DMS79 treated with DMSO at 0.1 percent for 48 hours (cell line): Measurements from ENCODE around the gene EP300.
A peak's percentile ranks its signal among the peaks of the same experiment; 100 is the strongest.
"Not testable (repeated sequence)": the region's sequence is repeated elsewhere in the genome, so short reads cannot be mapped to it uniquely, and the experiment has no call there.

Experiments used
- DNase-seq: peaks from one replicate; lab custom pipeline; 2025; lab: John Stamatoyannopoulos, UW

Gene EP300

GRCh38 chr22:41085842-41086241 is 6.5 kb upstream of the EP300 start:
- no peak for DNase-seq

- peak; percentile 78 for DNase-seq
Observed at GRCh38 chr22:41091132-41092022, 1.0 kb upstream of the EP300 start.

- peak; percentile 4 for DNase-seq
Observed at GRCh38 chr22:41092847-41093411, 537 bp downstream of the EP300 start.

- DNase-seq, result no peak
Observed at GRCh38 chr22:41094041-41094593, 1.7 kb downstream of the EP300 start.

- no peak for DNase-seq
Observed at GRCh38 chr22:41096391-41096790, 4.0 kb downstream of the EP300 start.

GRCh38 chr22:41096841-41097240 is 4.4 kb downstream of the EP300 start:
- no peak for DNase-seq

GRCh38 chr22:41099036-41099435 is 6.6 kb downstream of the EP300 start:
- no peak for DNase-seq

GRCh38 chr22:41106122-41106968 is 14.0 kb downstream of the EP300 start:
- DNase-seq, result no peak

- not testable (repeated sequence) for DNase-seq
Observed at GRCh38 chr22:41106969-41107325, 14.6 kb downstream of the EP300 start.

GRCh38 chr22:41110968-41111367 is 18.6 kb downstream of the EP300 start:
- DNase-seq, result no peak

- no peak for DNase-seq
Observed at GRCh38 chr22:41116342-41116741, 23.9 kb downstream of the EP300 start.

GRCh38 chr22:41117127-41117965 is 25.0 kb downstream of the EP300 start:
- no peak for DNase-seq

- no peak for DNase-seq
Observed at GRCh38 chr22:41123151-41123550, 30.8 kb downstream of the EP300 start.

- DNase-seq, result no peak
Observed at GRCh38 chr22:41124086-41124485, 31.7 kb downstream of the EP300 start.

GRCh38 chr22:41127451-41127850 is 35.1 kb downstream of the EP300 start:
- DNase-seq, result no peak

GRCh38 chr22:41128606-41129005 is 36.2 kb downstream of the EP300 start:
- no peak for DNase-seq

GRCh38 chr22:41132550-41132949 is 40.2 kb downstream of the EP300 start:
- no peak for DNase-seq

- DNase-seq, result no peak
Observed at GRCh38 chr22:41140365-41140957, 48.1 kb downstream of the EP300 start.

- DNase-seq, result not testable (repeated sequence)
Observed at GRCh38 chr22:41145921-41146320, 53.5 kb downstream of the EP300 start.

GRCh38 chr22:41146573-41146972 is 54.2 kb downstream of the EP300 start:
- DNase-seq, result no peak

GRCh38 chr22:41147722-41148121 is 55.3 kb downstream of the EP300 start:
- no peak for DNase-seq
